HepG2 (cell line): ENCODE measurements around the gene SUN5. TPM values are rescaled to one million over a fixed set of nuclear protein-coding genes. Genes with fewer than 3 reads are reported as not detected.
A peak's percentile ranks its signal among the peaks of the same experiment; 100 is the strongest.

Experiments
- CAMTA2 ChIP-seq: sonication (generic); formaldehyde crosslinking; IDR thresholded peaks from 2 replicates; pipeline ENCODE4 v1.4.0; 2020; ENCODE audit warnings: mild to moderate bottlenecking, missing genetic modification reagents, borderline replicate concordance
- CBX2 ChIP-seq, 2 experiments: fragments of 200-600 bp in 1 of 2; sonication (generic); formaldehyde crosslinking in 1 of 2; IDR thresholded peaks; 2 replicates each; pipeline versions ENCODE4 v1.7.0 to v1.8.1; 2018 to 2022; ENCODE audit warnings: low read depth in 2 of 2, low read length in 1 of 2, mild to moderate bottlenecking in 1 of 2, missing genetic modification reagents in 1 of 2
- HMGA1 ChIP-seq: sonication (generic); formaldehyde crosslinking; conservative IDR thresholded peaks from 2 replicates; pipeline ENCODE4 v1.4.0; 2020; ENCODE audit warnings: missing genetic modification reagents
- KMT2B ChIP-seq: IDR thresholded peaks from 2 replicates; pipeline ENCODE4 v1.6.1; 2016; ENCODE audit warnings: missing genetic modification reagents, missing compliant biosample characterization
- MBNL3 ChIP-seq: fragments of 250-450 bp; sonication (Bioruptor Pico); conservative IDR thresholded peaks from 2 replicates; pipeline ENCODE4 v1.8.0; 2022; ENCODE audit warnings: mild to moderate bottlenecking, inconsistent platforms
- NONO ChIP-seq, 2 experiments: fragments of 450-650 bp in 1 of 2; sonication (generic) in 1 of 2; formaldehyde crosslinking in 1 of 2; IDR thresholded peaks in 1 of 2; conservative IDR thresholded peaks in 1 of 2; 2 replicates each; pipeline versions ENCODE4 v1.6.1 to v1.8.0; 2017 to 2022; ENCODE audit warnings: mild to moderate bottlenecking in 1 of 2, missing genetic modification reagents in 1 of 2, moderate library complexity in 1 of 2
- PLSCR1 ChIP-seq: sonication (generic); formaldehyde crosslinking; IDR thresholded peaks from 2 replicates; pipeline ENCODE4 v1.5.0; 2020; ENCODE audit warnings: missing genetic modification reagents, mild to moderate bottlenecking, borderline replicate concordance
- RFXAP ChIP-seq: sonication (generic); formaldehyde crosslinking; IDR thresholded peaks from 2 replicates; pipeline ENCODE4 v1.4.0; 2020; ENCODE audit warnings: missing genetic modification reagents, borderline replicate concordance
- SIX1 ChIP-seq: sonication (generic); formaldehyde crosslinking; IDR thresholded peaks from 2 replicates; pipeline ENCODE4 v1.4.0; 2020; ENCODE audit warnings: missing genetic modification reagents, borderline replicate concordance
- SNAPC2 ChIP-seq: sonication (generic); formaldehyde crosslinking; IDR thresholded peaks from 2 replicates; pipeline ENCODE4 v1.8.1; 2022; ENCODE audit warnings: mild to moderate bottlenecking, missing genetic modification reagents
- SP5 ChIP-seq: IDR thresholded peaks from 2 replicates; pipeline ENCODE4 v1.6.1; 2016; ENCODE audit warnings: low read depth, borderline replicate concordance
- TGIF2 ChIP-seq: IDR thresholded peaks from 2 replicates; pipeline ENCODE4 v1.6.1; 2016; ENCODE audit warnings: control low read depth, missing compliant biosample characterization
- THAP8 ChIP-seq: sonication (generic); formaldehyde crosslinking; IDR thresholded peaks from 2 replicates; pipeline ENCODE4 v1.5.1; 2020; ENCODE audit warnings: missing genetic modification reagents, mild to moderate bottlenecking, borderline replicate concordance
- ZBTB21 ChIP-seq: sonication (generic); formaldehyde crosslinking; IDR thresholded peaks from 2 replicates; pipeline ENCODE4 v1.4.0; 2020; ENCODE audit warnings: missing genetic modification reagents
- ZNF20 ChIP-seq: sonication (generic); formaldehyde crosslinking; IDR thresholded peaks from 2 replicates; pipeline ENCODE4 v1.4.0; 2020; ENCODE audit warnings: mild to moderate bottlenecking, moderate library complexity, missing genetic modification reagents
- ZNF234 ChIP-seq: sonication (generic); formaldehyde crosslinking; conservative IDR thresholded peaks from 2 replicates; pipeline ENCODE4 v1.5.1; 2020; ENCODE audit warnings: mild to moderate bottlenecking, missing genetic modification reagents
- ZNF326 ChIP-seq: sonication (generic); formaldehyde crosslinking; IDR thresholded peaks from 2 replicates; pipeline ENCODE4 v1.4.0; 2020; ENCODE audit warnings: missing genetic modification reagents, borderline replicate concordance
- ZNF329 ChIP-seq: sonication (generic); formaldehyde crosslinking; IDR thresholded peaks from 2 replicates; pipeline ENCODE4 v1.9.0; 2021; ENCODE audit warnings: low read depth, mild to moderate bottlenecking, missing genetic modification reagents
- ZNF543 ChIP-seq: sonication (generic); formaldehyde crosslinking; IDR thresholded peaks from 2 replicates; pipeline ENCODE4 v1.4.0; 2020; ENCODE audit warnings: mild to moderate bottlenecking, missing genetic modification reagents
- ZNF556 ChIP-seq: sonication (generic); formaldehyde crosslinking; IDR thresholded peaks from 2 replicates; pipeline ENCODE4 v1.4.0; 2020; ENCODE audit warnings: mild to moderate bottlenecking, missing genetic modification reagents, borderline replicate concordance
- ZNF562 ChIP-seq: sonication (generic); formaldehyde crosslinking; IDR thresholded peaks from 2 replicates; pipeline ENCODE4 v1.8.0; 2022; ENCODE audit warnings: missing genetic modification reagents, borderline replicate concordance
- ZNF710 ChIP-seq: sonication (generic); formaldehyde crosslinking; IDR thresholded peaks from 2 replicates; pipeline ENCODE4 v1.5.0; 2020; ENCODE audit warnings: mild to moderate bottlenecking, missing genetic modification reagents, borderline replicate concordance
- polyA plus RNA-seq, 8 experiments: library from polyadenylated mRNA; depleted of rRNA in 3 of 8; stranded (reverse) in 7 of 8; unstranded in 1 of 8; fragments of >200 nt; fragmentation: Illumina TruSeq in 4 of 8; extraction: Trizol in 4 of 8; gene quantifications; 2 replicates each; pipeline versions ENCODE4 v1.2.1 to v1.2.3, GENCODE V29; 2011 to 2016; ENCODE audit warnings: low read depth in 4 of 8, missing spikeins in 1 of 8, mixed read lengths in 1 of 8; ENCODE audit not compliant: insufficient read depth in 1 of 8
- total RNA-seq, 5 experiments: library from RNA; depleted of rRNA; stranded (reverse); fragments of >200 nt; fragmentation: Illumina TruSeq; extraction: Trizol; gene quantifications; 2 replicates each; pipeline ENCODE4 v1.2.3, GENCODE V29; 2016; ENCODE audit warnings: low read depth in 1 of 5
- TF ChIP-seq, protein P1 (sequence below), 2 experiments: sonication (generic) in 1 of 2; formaldehyde crosslinking in 1 of 2; IDR thresholded peaks; 2 replicates each; pipeline versions ENCODE4 v1.4.0 to v1.6.1; 2018 to 2020; ENCODE audit warnings: missing genetic modification reagents in 2 of 2, borderline replicate concordance in 1 of 2, low read depth in 1 of 2, mild to moderate bottlenecking in 1 of 2, missing biosample characterization in 1 of 2

The SUN5 gene
- total and polyA plus RNA-seq, 2 of the 13 experiments (the other 11 are each of a cell fraction or from before 2014, with no cell fraction given), result not detected

- no peak for TF ChIP-seq MBNL3 (CRISPR knock-in tag)
- TF ChIP-seq RFXAP (CRISPR knock-in tag), result 0 out of 2 replicates have a peak, but pooled peaks have one; percentile 72
- no peak for TF ChIP-seq CAMTA2 (CRISPR knock-in tag)
- no peak for TF ChIP-seq SNAPC2 (CRISPR knock-in tag)
- TF ChIP-seq SP5 (CRISPR knock-in tag), result peak; percentile 24; the same call in 1 of the 2 replicates
- TF ChIP-seq ZNF234 (CRISPR knock-in tag), result no peak
- TF ChIP-seq ZBTB21 (CRISPR knock-in tag), result peak; percentile 16; the same call in 1 of the 2 replicates
- TF ChIP-seq, protein P1, sequence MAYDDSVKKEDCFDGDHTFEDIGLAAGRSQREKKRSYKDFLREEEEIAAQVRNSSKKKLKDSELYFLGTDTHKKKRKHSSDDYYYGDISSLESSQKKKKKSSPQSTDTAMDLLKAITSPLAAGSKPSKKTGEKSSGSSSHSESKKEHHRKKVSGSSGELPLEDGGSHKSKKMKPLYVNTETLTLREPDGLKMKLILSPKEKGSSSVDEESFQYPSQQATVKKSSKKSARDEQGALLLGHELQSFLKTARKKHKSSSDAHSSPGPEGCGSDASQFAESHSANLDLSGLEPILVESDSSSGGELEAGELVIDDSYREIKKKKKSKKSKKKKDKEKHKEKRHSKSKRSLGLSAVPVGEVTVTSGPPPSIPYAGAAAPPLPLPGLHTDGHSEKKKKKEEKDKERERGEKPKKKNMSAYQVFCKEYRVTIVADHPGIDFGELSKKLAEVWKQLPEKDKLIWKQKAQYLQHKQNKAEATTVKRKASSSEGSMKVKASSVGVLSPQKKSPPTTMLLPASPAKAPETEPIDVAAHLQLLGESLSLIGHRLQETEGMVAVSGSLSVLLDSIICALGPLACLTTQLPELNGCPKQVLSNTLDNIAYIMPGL (CRISPR knock-in tag; IDR thresholded peaks at IDR 0.05; ENCODE audit: borderline replicate concordance in 1 of 2, low read depth in 1 of 2), result peak in 1 of 2 experiments; percentile 30; a peak in 2 of 4 replicates
- TF ChIP-seq ZNF543 (CRISPR knock-in tag), result no peak
- no peak for TF ChIP-seq KMT2B (CRISPR knock-in tag)
- TF ChIP-seq HMGA1 (CRISPR knock-in tag), result no peak
- no peak for TF ChIP-seq CBX2 (IDR thresholded peaks at IDR 0.05; ENCODE audit: low read depth, low read length)
- no peak for TF ChIP-seq CBX2 (CRISPR knock-in tag; IDR thresholded peaks at IDR 0.05; ENCODE audit: low read depth)
- no peak for TF ChIP-seq ZNF20 (CRISPR knock-in tag)
- no peak for TF ChIP-seq TGIF2 (CRISPR knock-in tag)
- TF ChIP-seq ZNF710, result no peak; the same call in 1 of the 2 replicates
- no peak for TF ChIP-seq THAP8
- TF ChIP-seq NONO (IDR thresholded peaks at IDR 0.05), result no peak
- peak; percentile 30; the same call in 1 of the 2 replicates for TF ChIP-seq NONO (CRISPR knock-in tag; conservative IDR thresholded peaks at IDR 0.05)
- no peak for TF ChIP-seq ZNF556 (CRISPR knock-in tag)
- no peak for TF ChIP-seq PLSCR1 (CRISPR knock-in tag)
- no peak for TF ChIP-seq ZNF562 (CRISPR knock-in tag)
- TF ChIP-seq ZNF326 (CRISPR knock-in tag), result peak; percentile 82; the same call in 1 of the 2 replicates
- TF ChIP-seq ZNF329 (CRISPR knock-in tag), result no peak
- TF ChIP-seq SIX1, result no peak
Observed at GRCh38 chr20:33008336-33009213, 4.3 kb upstream of the SUN5 start (continued).
